Heart left ventricle (tissue), 13 donors: ENCODE results near the gene S100A1.

Source experiments
- POLR2A ChIP-seq, 2 donors: fragments of 450-650 bp; IDR thresholded peaks; one replicate each; pipeline ENCODE4 v1.6.1; 2017; ENCODE audit warnings: antibody characterized with exemption in 2 of 2, mild to moderate bottlenecking in 2 of 2, moderate library complexity in 2 of 2
- TF ChIP-seq, protein P1 (sequence below), 12 donors: fragments of 200-600 bp; sonication (generic) in 4 of 12; IDR thresholded peaks; one replicate each; pipeline versions ENCODE4 v1.5.0 to v1.8.0; 2018 to 2022; ENCODE audit warnings: antibody characterized with exemption in 12 of 12, mild to moderate bottlenecking in 5 of 12
- donor health status: ischemic (EF 13 %, LVEDD 7.1; RV severe dilation, severe dysfunction).
- donor health status: DM: no; HTN: yes; CAD: no.
- donor health status: DM: no; HTN: no; CAD: no.
- donor health status: ischemic (EF 25% LVEDD 6.9; RV normal size, moderate dysfunction).
- donor health status: ischemic (EF 25% LVEDD 5.7; RV mildly dilated, moderate dysfunction).
- donor health status: ischemic (EF 35%, LVEDD 5.7; RV mildly dilated, moderate dysfunction).
- donor health status: nonischemic (EF 11% LVEDD 7.7; RV severe dilation, severe dysfunction).
- donor health status: DM: yes; HTN: yes; CAD: no.
- donor health status: PGD.
- donor health status: ischemic (EF 29% LVEDD 5.4; RV normal size, mild dysfunction).
- donor health status: nonischemic (EF 23%, LVEDD 6.1; RV moderate dilation, normal function).

GRCh38 chr1:153646672-153647345 is 18.6 kb downstream of the S100A1 start:
- TF ChIP-seq, protein P1, sequence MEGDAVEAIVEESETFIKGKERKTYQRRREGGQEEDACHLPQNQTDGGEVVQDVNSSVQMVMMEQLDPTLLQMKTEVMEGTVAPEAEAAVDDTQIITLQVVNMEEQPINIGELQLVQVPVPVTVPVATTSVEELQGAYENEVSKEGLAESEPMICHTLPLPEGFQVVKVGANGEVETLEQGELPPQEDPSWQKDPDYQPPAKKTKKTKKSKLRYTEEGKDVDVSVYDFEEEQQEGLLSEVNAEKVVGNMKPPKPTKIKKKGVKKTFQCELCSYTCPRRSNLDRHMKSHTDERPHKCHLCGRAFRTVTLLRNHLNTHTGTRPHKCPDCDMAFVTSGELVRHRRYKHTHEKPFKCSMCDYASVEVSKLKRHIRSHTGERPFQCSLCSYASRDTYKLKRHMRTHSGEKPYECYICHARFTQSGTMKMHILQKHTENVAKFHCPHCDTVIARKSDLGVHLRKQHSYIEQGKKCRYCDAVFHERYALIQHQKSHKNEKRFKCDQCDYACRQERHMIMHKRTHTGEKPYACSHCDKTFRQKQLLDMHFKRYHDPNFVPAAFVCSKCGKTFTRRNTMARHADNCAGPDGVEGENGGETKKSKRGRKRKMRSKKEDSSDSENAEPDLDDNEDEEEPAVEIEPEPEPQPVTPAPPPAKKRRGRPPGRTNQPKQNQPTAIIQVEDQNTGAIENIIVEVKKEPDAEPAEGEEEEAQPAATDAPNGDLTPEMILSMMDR (IDR thresholded peaks at IDR 0.05): no peak
- TF ChIP-seq POLR2A (IDR thresholded peaks at IDR 0.05): no peak
